PC-3 (cell line): Measurements from ENCODE around the gene CLASP1.

Source experiments
- CTCF ChIP-seq: fragments of 300-600 bp; sonication (generic); conservative IDR thresholded peaks from 2 replicates; pipeline ENCODE4 v1.5.1; 2017; ENCODE audit warnings: antibody characterized with exemption, low read depth, mild to moderate bottlenecking, low read length
- EZH2 ChIP-seq: fragments of 300-600 bp; sonication (generic); IDR thresholded peaks from one replicate; pipeline ENCODE4 v1.6.1; 2017; ENCODE audit warnings: antibody characterized with exemption, mild to moderate bottlenecking, low read length; ENCODE audit not compliant: unreplicated experiment

- no peak for TF ChIP-seq CTCF
- no peak for TF ChIP-seq EZH2
Observed at GRCh38 chr2:121329786-121330185, 319.5 kb downstream of the CLASP1 start.
